NCI-H1048 (cell line): ENCODE measurements around the gene ERVW-1.

Source experiments
- DNase-seq: peaks from one replicate; lab custom pipeline; 2025; lab: John Stamatoyannopoulos, UW

The ERVW-1 gene

DNA sequence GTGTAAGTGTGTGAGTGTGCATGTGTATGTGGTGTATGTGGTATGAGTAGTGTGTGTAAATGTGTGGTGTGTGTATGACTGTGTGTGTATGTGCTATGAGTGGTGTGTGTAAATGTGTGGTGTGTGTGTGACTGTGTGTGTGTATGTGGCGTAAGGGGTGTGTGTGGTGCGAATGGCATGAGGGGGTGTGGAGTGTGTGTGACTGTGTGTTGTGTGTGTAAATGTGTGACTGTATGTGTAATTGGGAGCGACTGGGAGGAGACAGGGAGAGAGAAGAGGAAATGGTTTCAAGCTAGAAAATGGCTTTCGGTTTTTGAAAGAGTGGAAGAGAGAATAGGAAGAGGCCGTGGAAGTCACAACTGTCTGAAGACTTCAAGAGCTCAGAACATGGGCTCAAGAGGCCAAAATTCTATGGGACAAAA is 54.0 kb downstream of the ERVW-1 start:
- DNase-seq = no peak

GRCh38 chr7:92422926-92423325 is 54.8 kb downstream of the ERVW-1 start:
- DNase-seq = no peak

DNA sequence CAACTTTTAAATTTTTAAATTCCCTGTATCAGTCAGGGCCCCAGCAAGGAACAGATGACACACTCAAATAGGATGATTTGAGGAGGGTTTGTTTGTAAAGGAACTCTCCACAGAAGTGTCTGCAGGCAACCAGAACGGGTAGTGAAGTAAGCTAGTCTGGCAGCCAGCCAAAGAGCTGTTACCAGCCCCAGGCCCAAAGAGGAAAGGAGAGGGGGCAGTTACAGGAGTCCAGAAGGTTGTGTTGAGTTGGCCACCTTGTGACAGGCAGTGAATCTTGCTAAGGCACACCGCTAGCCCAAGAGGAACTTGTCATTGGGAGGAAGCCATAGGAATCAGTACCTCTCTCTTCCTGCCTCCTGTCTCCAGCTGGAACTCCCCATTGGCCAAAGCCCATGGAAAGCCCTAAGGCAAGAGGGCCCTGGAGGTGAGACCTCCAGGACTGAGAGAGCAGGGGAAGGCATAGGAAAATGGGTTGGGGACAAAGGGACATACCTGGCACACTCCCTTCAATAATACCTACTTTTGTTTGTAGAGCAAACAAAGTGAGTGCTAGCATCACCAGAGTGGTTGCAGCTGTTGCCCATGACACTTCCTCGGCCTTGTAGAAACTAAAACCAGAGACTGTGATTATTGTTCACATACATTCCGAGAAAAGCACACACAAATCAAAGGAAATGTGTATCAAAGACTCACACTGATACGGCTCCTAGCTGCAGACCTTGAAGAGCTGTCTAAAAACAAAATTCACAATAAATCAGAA is 55.9 kb downstream of the ERVW-1 start:
- no peak for DNase-seq
